AG09309 (cell line): ENCODE measurements around the gene SORCS1.

Experiments used
- DNase-seq: peaks from one replicate; pipeline ENCODE4 v3.0.0-alpha.2; 2010; ENCODE audit warnings: low read depth
- H3K4me3 ChIP-seq: 2 replicates; pipeline ENCODE4 v1.5.1; 2011; ENCODE audit warnings: mild to moderate bottlenecking, low read depth, low read length, moderate library complexity; ENCODE audit not compliant: control insufficient read depth
- TF ChIP-seq, protein P1 (sequence below): IDR thresholded peaks from 2 replicates; pipeline ENCODE4 v1.5.1; 2011; ENCODE audit warnings: mild to moderate bottlenecking, low read depth, low read length, inconsistent platforms; ENCODE audit not compliant: insufficient read depth, control insufficient read depth; ENCODE audit errors: missing control alignments

The SORCS1 gene

GRCh38 chr10:106560925-106561640 lies 603.4 kb downstream of the SORCS1 start:
- no peak for DNase-seq
- TF ChIP-seq, protein P1, sequence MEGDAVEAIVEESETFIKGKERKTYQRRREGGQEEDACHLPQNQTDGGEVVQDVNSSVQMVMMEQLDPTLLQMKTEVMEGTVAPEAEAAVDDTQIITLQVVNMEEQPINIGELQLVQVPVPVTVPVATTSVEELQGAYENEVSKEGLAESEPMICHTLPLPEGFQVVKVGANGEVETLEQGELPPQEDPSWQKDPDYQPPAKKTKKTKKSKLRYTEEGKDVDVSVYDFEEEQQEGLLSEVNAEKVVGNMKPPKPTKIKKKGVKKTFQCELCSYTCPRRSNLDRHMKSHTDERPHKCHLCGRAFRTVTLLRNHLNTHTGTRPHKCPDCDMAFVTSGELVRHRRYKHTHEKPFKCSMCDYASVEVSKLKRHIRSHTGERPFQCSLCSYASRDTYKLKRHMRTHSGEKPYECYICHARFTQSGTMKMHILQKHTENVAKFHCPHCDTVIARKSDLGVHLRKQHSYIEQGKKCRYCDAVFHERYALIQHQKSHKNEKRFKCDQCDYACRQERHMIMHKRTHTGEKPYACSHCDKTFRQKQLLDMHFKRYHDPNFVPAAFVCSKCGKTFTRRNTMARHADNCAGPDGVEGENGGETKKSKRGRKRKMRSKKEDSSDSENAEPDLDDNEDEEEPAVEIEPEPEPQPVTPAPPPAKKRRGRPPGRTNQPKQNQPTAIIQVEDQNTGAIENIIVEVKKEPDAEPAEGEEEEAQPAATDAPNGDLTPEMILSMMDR, result no peak
- H3K4me3 ChIP-seq, result no peak overlapping the region

GRCh38 chr10:106559442-106559841 lies 605.1 kb downstream of the SORCS1 start:
- TF ChIP-seq, protein P1, result no peak
- no peak overlapping the region for H3K4me3 ChIP-seq
- no peak for DNase-seq

GRCh38 chr10:106557951-106558733 lies 606.4 kb downstream of the SORCS1 start:
- H3K4me3 ChIP-seq, result no peak overlapping the region
- DNase-seq, result no peak
- TF ChIP-seq, protein P1, result no peak

DNA sequence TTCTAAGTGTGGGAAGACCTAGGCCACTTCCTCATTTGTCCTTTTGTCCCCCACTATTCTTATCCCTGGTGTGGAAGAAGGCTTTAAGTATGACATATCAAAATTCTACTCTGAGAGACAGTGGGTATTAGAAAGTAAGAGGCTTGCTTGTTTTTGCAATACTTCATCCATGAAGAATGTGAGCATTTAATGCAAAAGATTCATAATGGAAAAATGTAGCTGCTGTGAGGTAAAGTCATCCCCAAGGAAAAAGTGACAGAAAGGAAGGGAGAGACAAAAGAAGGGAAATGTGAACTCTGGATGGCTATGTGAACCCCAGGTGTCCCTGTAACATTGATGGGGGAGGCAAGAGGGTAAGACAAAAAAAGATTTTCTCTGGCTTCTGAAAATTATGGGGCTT lies 607.5 kb downstream of the SORCS1 start:
- no peak overlapping the region for H3K4me3 ChIP-seq
- DNase-seq, result no peak
- TF ChIP-seq, protein P1, result no peak

- TF ChIP-seq, protein P1, result no peak
- H3K4me3 ChIP-seq, result no peak overlapping the region
- no peak for DNase-seq
Observed at GRCh38 chr10:106555599-106555998, 608.9 kb downstream of the SORCS1 start.

DNA sequence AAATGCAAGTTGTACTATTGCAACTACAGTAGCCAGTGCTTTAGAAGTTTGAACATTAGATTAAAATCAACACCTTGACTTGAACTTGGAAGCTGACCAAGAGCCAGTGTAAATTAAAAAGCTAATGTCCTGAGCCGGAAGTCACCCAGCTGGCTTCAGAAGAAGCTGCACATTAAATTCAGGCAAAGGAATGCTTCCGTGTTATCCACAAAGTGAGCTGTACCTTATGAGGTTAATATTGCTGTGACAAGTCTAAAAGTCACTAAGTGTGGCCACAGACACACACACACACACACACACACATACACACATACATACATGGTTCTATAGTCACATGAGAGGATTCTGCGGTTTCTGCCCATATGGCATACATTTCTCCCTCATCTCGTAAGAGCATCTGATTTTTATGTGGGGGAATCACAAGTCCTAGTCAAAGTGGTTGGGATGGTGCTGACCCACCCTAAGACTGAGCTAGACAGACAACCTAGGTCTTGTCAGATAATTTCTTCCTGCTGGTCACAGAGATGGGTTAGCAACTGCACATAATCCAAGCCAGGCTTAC lies 612.9 kb downstream of the SORCS1 start:
- TF ChIP-seq, protein P1, result no peak
- DNase-seq, result no peak
- H3K4me3 ChIP-seq, result no peak overlapping the region
